HCT116 (cell line): ENCODE measurements around the gene ITGAV. TPM values are rescaled to one million over a fixed set of nuclear protein-coding genes. Genes with fewer than 3 reads are reported as not detected.

Experiments used
- ATAC-seq: fragments of 200-7000 bp; cut with Tn5 transposase; 2 replicates; pipeline ENCODE4 v1.9.1; 2020; ENCODE audit warnings: mild to moderate bottlenecking, moderate library complexity
- BruUV-seq: library from RNA; stranded (reverse); fragments of 400-500 nt; replicated peaks from 2 replicates; lab custom pipeline; 2021; lab: Mats Ljungman, UMichigan
- CTCF ChIA-PET: fragments of 300-600 bp; sonication (Branson Sonifier 250); formaldehyde crosslinking; loops from one replicate; lab custom pipeline; 2021; ENCODE audit warnings: antibody characterized with exemption; lab: Charles Lee
- POLR2A ChIA-PET: fragments of 300-600, 350-600 bp; sonication (Branson Sonifier 250); formaldehyde crosslinking; loops from one replicate; lab custom pipeline; 2021; ENCODE audit warnings: antibody characterized with exemption; lab: Charles Lee
- RAD21 ChIA-PET, 2 experiments: fragments of 300-600 bp; sonication (Branson Sonifier 250); formaldehyde crosslinking; loops; one replicate each; lab custom pipeline; 2023; ENCODE audit warnings: low total read pairs in 2 of 2; ENCODE audit not compliant: uncharacterized antibody in 2 of 2, unreplicated experiment in 2 of 2, low non-redundant PET in 1 of 2; lab: Charles Lee
- DNase-seq: peaks from one replicate; pipeline ENCODE4 v3.0.0-alpha.2; 2010; ENCODE audit warnings: low read depth, low spot score
- H2AFZ ChIP-seq: fragments of 200-600 bp; shearing (Covaris generic), sonication (generic); 2 replicates; pipeline ENCODE4 v1.6.1; 2017; ENCODE audit warnings: low read depth, mixed run types, mixed read lengths, antibody characterized with exemption, low read length; ENCODE audit not compliant: poor library complexity, severe bottlenecking
- H3K27ac ChIP-seq: 2 replicates; pipeline ENCODE4 v1.5.1; 2012; ENCODE audit warnings: low read depth, low read length
- H3K27me3 ChIP-seq: fragments of 200-600 bp; sonication (generic); 2 replicates; pipeline ENCODE4 v1.6.1; 2016; ENCODE audit warnings: mixed run types, low read length, mixed read lengths; ENCODE audit not compliant: insufficient read depth
- H3K36me3 ChIP-seq, 2 experiments: fragments of 200-500 bp in 1 of 2; fragments of 200-600 bp in 1 of 2; sonication (Bioruptor generic) in 1 of 2; sonication (generic) in 1 of 2; 2 replicates each; pipeline versions ENCODE4 v1.5.1 to v1.6.1; 2014 to 2016; ENCODE audit warnings: low read length in 2 of 2, inconsistent platforms in 1 of 2, mixed read lengths in 1 of 2, mixed run types in 1 of 2; ENCODE audit not compliant: insufficient read depth in 2 of 2, control insufficient read depth in 1 of 2
- H3K4me1 ChIP-seq, 2 experiments: fragments of 200-600 bp in 1 of 2; sonication (generic) in 1 of 2; 2 replicates each; pipeline versions ENCODE4 v1.5.1 to v1.6.1; 2012 to 2017; ENCODE audit warnings: low read length in 2 of 2, inconsistent platforms in 1 of 2, mild to moderate bottlenecking in 1 of 2, mixed read lengths in 1 of 2, mixed run types in 1 of 2, moderate library complexity in 1 of 2; ENCODE audit not compliant: insufficient read depth in 2 of 2, control insufficient read depth in 1 of 2
- H3K4me2 ChIP-seq: fragments of 200-600 bp; sonication (generic); 2 replicates; pipeline ENCODE4 v1.6.1; 2017; ENCODE audit warnings: mixed run types, low read length, mixed read lengths
- H3K4me3 ChIP-seq, 2 experiments: fragments of 200-600 bp in 1 of 2; sonication (generic) in 1 of 2; replicated peaks in 1 of 2; 2 replicates each; pipeline ENCODE4 v1.5.1; 2011 to 2016; ENCODE audit warnings: low read length in 2 of 2, control low read depth in 1 of 2, low read depth in 1 of 2, mild to moderate bottlenecking in 1 of 2, mixed read lengths in 1 of 2, mixed run types in 1 of 2
- H3K79me2 ChIP-seq: fragments of 200-600 bp; sonication (generic); 2 replicates; pipeline ENCODE4 v1.6.1; 2017; ENCODE audit warnings: mild to moderate bottlenecking, mixed run types, low read length, moderate library complexity, mixed read lengths; ENCODE audit not compliant: insufficient read depth
- H3K9ac ChIP-seq: fragments of 200-600 bp; sonication (generic); 2 replicates; pipeline ENCODE4 v1.6.1; 2016; ENCODE audit warnings: low read length, mixed read lengths
- H3K9me2 ChIP-seq: fragments of 200-600 bp; sonication (generic), shearing (Covaris generic); 2 replicates; pipeline ENCODE4 v1.6.1; 2017; ENCODE audit warnings: mixed run types, mild to moderate bottlenecking, moderate library complexity; ENCODE audit not compliant: insufficient read depth
- H3K9me3 ChIP-seq, 2 experiments: fragments of 200-500 bp in 1 of 2; fragments of 200-600 bp in 1 of 2; sonication (Bioruptor generic) in 1 of 2; sonication (generic) in 1 of 2; 2 replicates each; pipeline ENCODE4 v1.6.1; 2014 to 2017; ENCODE audit warnings: low read length in 2 of 2, mixed read lengths in 2 of 2, inconsistent platforms in 1 of 2, low read depth in 1 of 2, mild to moderate bottlenecking in 1 of 2, mixed run types in 1 of 2, moderate library complexity in 1 of 2; ENCODE audit not compliant: control insufficient read depth in 1 of 2, insufficient read depth in 1 of 2
- H4K20me1 ChIP-seq: fragments of 200-600 bp; sonication (generic), shearing (Covaris generic); 2 replicates; pipeline ENCODE4 v1.6.1; 2017; ENCODE audit warnings: mixed run types, mild to moderate bottlenecking, moderate library complexity; ENCODE audit not compliant: insufficient read depth
- ATF3 ChIP-seq: IDR thresholded peaks from 2 replicates; pipeline ENCODE4 v1.6.1; 2012
- CBX3 ChIP-seq: IDR thresholded peaks from 2 replicates; pipeline ENCODE4 v1.6.1; 2012; ENCODE audit warnings: low read depth
- EGR1 ChIP-seq: IDR thresholded peaks from 2 replicates; pipeline ENCODE4 v1.6.1; 2012; ENCODE audit warnings: low read depth
- ELF1 ChIP-seq: IDR thresholded peaks from 2 replicates; pipeline ENCODE4 v1.6.1; 2012; ENCODE audit warnings: low read depth, borderline replicate concordance
- EZH2phosphoT487 ChIP-seq: fragments of 200-600 bp; IDR thresholded peaks from 2 replicates; pipeline ENCODE4 v1.6.1; 2018; ENCODE audit warnings: antibody characterized with exemption, borderline replicate concordance
- JUND ChIP-seq: IDR thresholded peaks from 2 replicates; pipeline ENCODE4 v1.6.1; 2012
- POLR2AphosphoS5 ChIP-seq: IDR thresholded peaks from 2 replicates; pipeline ENCODE4 v1.6.1; 2011; ENCODE audit warnings: mild to moderate bottlenecking, low read depth, low read length, moderate library complexity
- REST ChIP-seq: IDR thresholded peaks from 2 replicates; pipeline ENCODE4 v1.6.1; 2012; ENCODE audit warnings: low read depth
- SP1 ChIP-seq: IDR thresholded peaks from 2 replicates; pipeline ENCODE4 v1.6.1; 2012; ENCODE audit warnings: low read depth
- TCF7L2 ChIP-seq: IDR thresholded peaks from 2 replicates; pipeline ENCODE4 v1.7.0; 2011; ENCODE audit warnings: borderline replicate concordance, inconsistent platforms; ENCODE audit not compliant: insufficient read depth, insufficient read length; ENCODE audit errors: extremely low read depth
- YY1 ChIP-seq: IDR thresholded peaks from 2 replicates; pipeline ENCODE4 v1.6.1; 2011; ENCODE audit warnings: low read length, low read depth, moderate library complexity, mild to moderate bottlenecking; ENCODE audit not compliant: insufficient replicate concordance; ENCODE audit errors: extremely low read depth
- ZFX ChIP-seq: fragments of 450-650 bp; IDR thresholded peaks from 2 replicates; pipeline ENCODE4 v1.6.1; 2017
- ZNF274 ChIP-seq: fragments of 200-500 bp; sonication (Bioruptor generic); IDR thresholded peaks from 2 replicates; pipeline ENCODE4 v1.6.1; 2014; ENCODE audit warnings: mild to moderate bottlenecking, low read depth, low read length, inconsistent platforms
- intact Hi-C: fragments of 100-400 bp; cut with micrococcal nuclease; formaldehyde crosslinking; loops from 2 replicates; pipeline ENCODE4 v1.10.0; 2022
- total RNA-seq: library from RNA; stranded (reverse); gene quantifications from one replicate; pipeline ENCODE4 v1.2.1, GENCODE V29; 2021; ENCODE audit not compliant: unreplicated experiment

ITGAV gene
- total RNA-seq, 1 experiment from 2014 or later: 36.3 TPM

DNA sequence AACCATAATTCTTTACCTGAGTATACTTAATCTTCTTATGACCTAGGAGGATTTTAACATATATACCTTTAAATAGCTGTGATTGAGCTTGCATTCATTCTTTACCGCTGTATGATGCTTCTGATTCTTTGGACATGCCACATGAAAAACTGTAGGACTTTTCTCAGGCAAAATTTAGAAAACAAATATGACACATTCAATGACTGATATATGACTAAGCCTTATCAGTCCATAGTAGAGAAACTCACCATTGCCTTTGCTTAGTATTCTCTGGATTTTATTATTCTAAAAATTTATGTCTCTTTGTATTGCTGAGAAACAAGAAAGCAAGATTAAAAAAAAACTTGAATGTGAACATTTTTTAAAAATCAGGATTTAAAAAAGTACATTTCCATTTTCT is 107.7 kb downstream of the ITGAV start (continued):
- TF ChIP-seq SP1 (no peak), CBX3 (no peak), POLR2AphosphoS5 (no peak), ZNF274 (no peak)

- Histone ChIP-seq H3K4me2 (no peak overlapping the region), H3K4me1 (peaks cover 0 to 5% of the 10 kb centered on the region in 2 experiments; a peak in 3 of 4 replicates), H3K9ac (no peak overlapping the region), H3K9me2 (no peaks in the 10 kb centered on the region), H2AFZ (no peak overlapping the region), H3K36me3 (no peaks in the 10 kb centered on the region), H3K79me2 (no peaks in the 10 kb centered on the region), H3K27me3 (no peaks in the 10 kb centered on the region), H4K20me1 (no peaks in the 10 kb centered on the region), H3K4me3 (no peak overlapping the region), H3K9me3 (no peaks in the 10 kb centered on the region), H3K27ac (no peak overlapping the region)
- ATAC-seq (no peak), DNase-seq (no peak)
- no peak for TF ChIP-seq TCF7L2
- TF ChIP-seq JUND: no peak
- no peak for TF ChIP-seq ZFX
- TF ChIP-seq POLR2AphosphoS5: no peak
- no peak for TF ChIP-seq ATF3
- no peak for TF ChIP-seq EGR1
- POLR2A ChIA-PET: no interaction called here
- CTCF ChIA-PET: no interaction called here
- intact Hi-C loops: no loop called here
- no TSS peak for BruUV-seq
- RAD21 ChIA-PET: no interaction called here
These were observed 109.9 kb downstream of the ITGAV start for GRCh38 chr2:186699742-186700141.

DNA sequence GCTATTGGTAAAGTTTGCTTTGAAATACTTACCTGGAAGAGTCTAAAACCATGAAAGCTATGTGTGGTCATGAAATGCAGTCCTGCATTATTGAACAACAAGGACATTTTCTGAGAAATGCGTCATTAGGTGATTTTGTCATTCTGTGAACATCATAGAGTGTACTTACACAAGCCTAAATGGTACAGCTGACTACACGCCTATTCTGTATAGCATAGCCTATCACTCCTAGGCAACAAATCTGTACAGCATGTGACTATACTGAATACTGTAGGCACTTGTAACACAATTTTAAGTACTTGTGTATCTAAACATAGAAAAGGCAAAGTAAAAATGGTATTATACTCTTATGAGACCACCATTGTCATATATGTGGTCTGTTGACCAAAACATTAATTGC is 112.2 kb downstream of the ITGAV start:
- H3K9ac ChIP-seq: no peak overlapping the region
- H3K9me3 ChIP-seq: no peaks in the 10 kb centered on the region
- no peaks in the 10 kb centered on the region for H3K36me3 ChIP-seq
- no peaks in the 10 kb centered on the region for H3K79me2 ChIP-seq
- no peaks in the 10 kb centered on the region for H4K20me1 ChIP-seq
- H3K4me3 ChIP-seq: no peak overlapping the region
- ChIA-PET POLR2A (no interaction called here), RAD21 (no interaction called here), CTCF (no interaction called here)
- ATAC-seq: no peak
- DNase-seq: no peak
- H3K27ac ChIP-seq: no peak overlapping the region
- H3K4me2 ChIP-seq: no peak overlapping the region
- H3K9me2 ChIP-seq: no peaks in the 10 kb centered on the region
- no peaks in the 10 kb centered on the region for H3K4me1 ChIP-seq
- no peaks in the 10 kb centered on the region for H3K27me3 ChIP-seq
- H2AFZ ChIP-seq: no peak overlapping the region
- no TSS peak for BruUV-seq
- intact Hi-C loops: no loop called here
- TF ChIP-seq CBX3 (no peak), REST (no peak), EZH2phosphoT487 (no peak), ATF3 (no peak), YY1 (no peak), SP1 (no peak), ELF1 (no peak)
